ENCODE results near the gene MTURN.

GRCh38 chr7:30185496-30185895 is 50.7 kb downstream of the MTURN start:
- no peak for TF ChIP-seq CTCF (IDR thresholded peaks at IDR 0.05; ENCODE audit: low read length)
- TF ChIP-seq EZH2 (IDR thresholded peaks at IDR 0.05; ENCODE audit: borderline replicate concordance, low read length) = no peak

Data from OCI-LY1 (cell line).